A549 (cell line): ENCODE measurements around the gene GRM5. TPM values are rescaled to one million over a fixed set of nuclear protein-coding genes. Genes with fewer than 3 reads are reported as not detected.

Source experiments
- ATAC-seq, 2 experiments: fragments of 200-7000 bp in 1 of 2; fragments of >200 bp in 1 of 2; cut with Nextera tagmentation in 1 of 2; cut with Tn5 transposase in 1 of 2; 3 replicates each; pipeline versions ENCODE4 v1.8.0 to v1.9.1; 2018 to 2020; ENCODE audit warnings: mild to moderate bottlenecking in 1 of 2, moderate library complexity in 1 of 2
- CTCF ChIA-PET: fragments of 300-600 bp; sonication (Branson Sonifier 250); formaldehyde crosslinking; extraction: SDS; loops from one replicate; lab custom pipeline; 2021; ENCODE audit warnings: antibody characterized with exemption, inconsistent platforms; lab: Yijun Ruan, JAX
- POLR2A ChIA-PET: fragments of 350-600 bp; formaldehyde crosslinking; extraction: SDS; loops from one replicate; lab custom pipeline; 2021; ENCODE audit warnings: antibody characterized with exemption, inconsistent platforms; lab: Yijun Ruan, JAX
- DNase-seq, 2 experiments: peaks; one replicate each; pipeline versions ENCODE4 v3.0.0 to v3.0.0-alpha.2; 2011 to 2016; ENCODE audit warnings: low read depth in 1 of 2, low spot score in 1 of 2
- FAIRE-seq: peaks from 2 replicates; lab custom pipeline; 2011; peaks lifted over from hg19 to GRCh38; lab: Jason Lieb, UNC
- H3K27ac ChIP-seq, 2 experiments: fragments of >200 bp; sonication (Bioruptor Twin); formaldehyde crosslinking; 3 replicates each; pipeline ENCODE4 v1.5.1; 2016 to 2017
- H3K4me1 ChIP-seq: fragments of >200 bp; sonication (Bioruptor Twin); formaldehyde crosslinking; 3 replicates; pipeline ENCODE4 v1.6.1; 2016
- H3K4me2 ChIP-seq: fragments of >200 bp; sonication (Bioruptor Twin); formaldehyde crosslinking; 3 replicates; pipeline ENCODE4 v1.6.1; 2016
- H3K4me3 ChIP-seq: fragments of >200 bp; sonication (Bioruptor Twin); formaldehyde crosslinking; 3 replicates; pipeline ENCODE4 v1.5.1; 2016
- H3K9me3 ChIP-seq: fragments of >200 bp; sonication (Bioruptor Twin); formaldehyde crosslinking; 3 replicates; pipeline ENCODE4 v1.6.1; 2016
- CBX8 ChIP-seq: fragments of 200-600 bp; sonication (generic); IDR thresholded peaks from 2 replicates; pipeline ENCODE4 v1.6.1; 2016
- CEBPB ChIP-seq, 2 experiments: fragments of >200 bp in 1 of 2; sonication (Bioruptor Twin) in 1 of 2; formaldehyde crosslinking in 1 of 2; IDR thresholded peaks; 2 replicates each; pipeline ENCODE4 v1.6.1; 2012 to 2016
- CHD4 ChIP-seq: fragments of 200-600 bp; sonication (generic); IDR thresholded peaks from 2 replicates; pipeline ENCODE4 v1.6.1; 2016; ENCODE audit warnings: antibody characterized with exemption, mild to moderate bottlenecking, borderline replicate concordance
- EHMT2 ChIP-seq: fragments of 200-600 bp; sonication (generic); IDR thresholded peaks from 2 replicates; pipeline ENCODE4 v1.6.1; 2016; ENCODE audit warnings: antibody characterized with exemption, low read depth, mild to moderate bottlenecking, moderate library complexity
- EP300 ChIP-seq, 2 experiments: fragments of >200 bp; sonication (Bioruptor Twin); formaldehyde crosslinking; IDR thresholded peaks; 2 replicates in 1 of 2; 3 replicates in 1 of 2; pipeline ENCODE4 v1.6.1; 2016 to 2017
- FOXS1 ChIP-seq: fragments of 250-450 bp; sonication (Bioruptor Pico); IDR thresholded peaks from 2 replicates; pipeline ENCODE4 v1.5.0; 2020; ENCODE audit warnings: mild to moderate bottlenecking, moderate library complexity
- GATA3 ChIP-seq: IDR thresholded peaks from 2 replicates; pipeline ENCODE4 v1.6.1; 2012; ENCODE audit warnings: borderline replicate concordance
- HDAC2 ChIP-seq: fragments of 200-600 bp; sonication (generic); IDR thresholded peaks from 2 replicates; pipeline ENCODE4 v1.6.1; 2016
- HES2 ChIP-seq: fragments of >200 bp; sonication (Bioruptor Twin); formaldehyde crosslinking; IDR thresholded peaks from 2 replicates; pipeline ENCODE4 v1.6.1; 2016
- JUN ChIP-seq, 2 experiments: fragments of >200 bp; sonication (Bioruptor Twin); formaldehyde crosslinking; IDR thresholded peaks; 2 replicates in 1 of 2; 3 replicates in 1 of 2; pipeline ENCODE4 v1.6.1; 2016 to 2017
- KDM1A ChIP-seq: fragments of 200-600 bp; sonication (generic); IDR thresholded peaks from 2 replicates; pipeline ENCODE4 v1.6.1; 2016; ENCODE audit warnings: low read depth, mild to moderate bottlenecking
- MAFK ChIP-seq: fragments of 450-650 bp; IDR thresholded peaks from 2 replicates; pipeline ENCODE4 v1.6.1; 2014; ENCODE audit not compliant: partially characterized antibody
- MAX ChIP-seq: IDR thresholded peaks from 2 replicates; pipeline ENCODE4 v1.6.1; 2012
- PHF8 ChIP-seq: fragments of 200-600 bp; sonication (generic); IDR thresholded peaks from 2 replicates; pipeline ENCODE4 v1.6.1; 2016; ENCODE audit warnings: low read depth, mild to moderate bottlenecking, antibody characterized with exemption, moderate library complexity, borderline replicate concordance
- RAD21 ChIP-seq, 2 experiments: fragments of >200 bp in 1 of 2; sonication (Bioruptor Twin) in 1 of 2; formaldehyde crosslinking in 1 of 2; IDR thresholded peaks in 1 of 2; conservative IDR thresholded peaks in 1 of 2; 2 replicates in 1 of 2; 3 replicates in 1 of 2; pipeline ENCODE4 v1.6.1; 2012 to 2018; ENCODE audit warnings: inconsistent platforms in 1 of 2
- RCOR1 ChIP-seq: fragments of 150-350 bp; IDR thresholded peaks from 2 replicates; pipeline ENCODE4 v1.6.1; 2014; ENCODE audit warnings: antibody characterized with exemption, low read length, low read depth
- RFX5 ChIP-seq: fragments of 450-650 bp; IDR thresholded peaks from 2 replicates; pipeline ENCODE4 v1.7.1; 2014; ENCODE audit warnings: antibody characterized with exemption, mild to moderate bottlenecking, moderate library complexity
- TP53 ChIP-seq: fragments of 250-450 bp; sonication (Bioruptor Pico); IDR thresholded peaks from 2 replicates; pipeline ENCODE4 v1.5.0; 2021; ENCODE audit warnings: mild to moderate bottlenecking, moderate library complexity
- ZFP36 ChIP-seq: fragments of 450-650 bp; IDR thresholded peaks from 2 replicates; pipeline ENCODE4 v1.6.1; 2014; ENCODE audit warnings: borderline replicate concordance; ENCODE audit not compliant: partially characterized antibody
- ZNF302 ChIP-seq: fragments of 250-450 bp; sonication (Bioruptor Pico); IDR thresholded peaks from 2 replicates; pipeline ENCODE4 v1.9.0; 2021; ENCODE audit warnings: inconsistent platforms, mild to moderate bottlenecking, moderate library complexity
- ZSCAN20 ChIP-seq: fragments of 250-450 bp; sonication (Bioruptor Pico); IDR thresholded peaks from 2 replicates; pipeline ENCODE4 v1.8.0; 2022; ENCODE audit warnings: mild to moderate bottlenecking, moderate library complexity
- WGBS: methylation state at CpG from one replicate; pipeline ENCODE4 v1.1.6; 2017; ENCODE audit errors: missing lambda C conversion rate; 5-methylcytosine and 5-hydroxymethylcytosine counted together
- polyA plus RNA-seq, 4 experiments: library from polyadenylated mRNA; depleted of rRNA in 3 of 4; stranded (reverse); fragments of >200 nt; fragmentation: RNase III in 1 of 4; extraction: RNeasy Plus Mini Kit Qiagen cat#74134 plus additional on column Dnase treatment in 1 of 4; gene quantifications; 2 replicates in 3 of 4; 3 replicates in 1 of 4; pipeline ENCODE4 v1.2.3, GENCODE V29; 2011 to 2017
- TF ChIP-seq, protein P1 (sequence below): fragments of >200 bp; sonication (Bioruptor Twin); formaldehyde crosslinking; IDR thresholded peaks from 3 replicates; pipeline ENCODE4 v1.6.1; 2016

GRM5 gene
- polyA plus RNA-seq, 2 of the 4 experiments (the other 2 are of a cell fraction) = 0.01 TPM; not detected in 1

- POLR2A ChIA-PET = no interaction called here
These were observed 385.0 kb downstream of the GRM5 start for GRCh38 chr11:88680806-88681205.

GRCh38 chr11:88666364-88666763, 399.4 kb downstream of the GRM5 start:
- CTCF ChIA-PET = interaction anchor here (0.8 kb wide), 1 partner anchor 1236 kb away, joined by 3 read pairs; no protein-coding TSS in a partner anchor
- no peak for ATAC-seq

More at GRCh38 chr11:88680806-88681205, 385.0 kb downstream of the GRM5 start:
- ATAC-seq (no peak), DNase-seq (no peak)
- Histone ChIP-seq H3K4me3 (no peak overlapping the region), H3K9me3 (no peaks in the 10 kb centered on the region)
- no peak for TF ChIP-seq RAD21 (conservative IDR thresholded peaks at IDR 0.05 in 1 of 2, IDR thresholded peaks at IDR 0.05 in 1 of 2)
- TF ChIP-seq, all 56 proteins: peak for 0
- CTCF ChIA-PET = no interaction called here
- H3K4me2 ChIP-seq = no peak overlapping the region
- no peak for FAIRE-seq
- H3K4me1 ChIP-seq = no peaks in the 10 kb centered on the region
- 92% methylated on average over 1 of the region's 1 CpG for WGBS
- H3K27ac ChIP-seq = no peak overlapping the region

GRCh38 chr11:88657076-88657738, 408.6 kb downstream of the GRM5 start:
- POLR2A ChIA-PET = no interaction called here
- ATAC-seq = no peak
- WGBS = 8% methylated on average over 1 of the region's 1 CpG

More at GRCh38 chr11:88666364-88666763, 399.4 kb downstream of the GRM5 start:
- Histone ChIP-seq H3K4me3 (no peak overlapping the region), H3K4me1 (no peaks in the 10 kb centered on the region), H3K27ac (no peak overlapping the region), H3K9me3 (no peaks in the 10 kb centered on the region)
- POLR2A ChIA-PET = no interaction called here
- DNase-seq = no peak
- WGBS = 5% methylated on average over 1 of the region's 1 CpG
- TF ChIP-seq HES2 (no peak), ZSCAN20 (CRISPR knock-in tag) (no peak), HDAC2 (no peak), RFX5 (no peak), ZFP36 (no peak), MAX (no peak), GATA3 (no peak), JUN (IDR thresholded peaks at IDR 0.05) (no peak), EP300 (IDR thresholded peaks at IDR 0.05) (no peak)
- TF ChIP-seq, protein P1, sequence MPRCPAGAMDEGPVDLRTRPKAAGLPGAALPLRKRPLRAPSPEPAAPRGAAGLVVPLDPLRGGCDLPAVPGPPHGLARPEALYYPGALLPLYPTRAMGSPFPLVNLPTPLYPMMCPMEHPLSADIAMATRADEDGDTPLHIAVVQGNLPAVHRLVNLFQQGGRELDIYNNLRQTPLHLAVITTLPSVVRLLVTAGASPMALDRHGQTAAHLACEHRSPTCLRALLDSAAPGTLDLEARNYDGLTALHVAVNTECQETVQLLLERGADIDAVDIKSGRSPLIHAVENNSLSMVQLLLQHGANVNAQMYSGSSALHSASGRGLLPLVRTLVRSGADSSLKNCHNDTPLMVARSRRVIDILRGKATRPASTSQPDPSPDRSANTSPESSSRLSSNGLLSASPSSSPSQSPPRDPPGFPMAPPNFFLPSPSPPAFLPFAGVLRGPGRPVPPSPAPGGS = no peak
- TF ChIP-seq, all 56 proteins: peak for 0
- no peak for FAIRE-seq
- no peak overlapping the region for H3K4me2 ChIP-seq

More at GRCh38 chr11:88657076-88657738, 408.6 kb downstream of the GRM5 start:
- no peak for DNase-seq
- CTCF ChIA-PET = interaction anchor here (0.6 kb wide), 1 partner anchor 887 kb away, joined by 3 read pairs; no protein-coding TSS in a partner anchor
- H3K4me1 ChIP-seq = no peaks in the 10 kb centered on the region
- H3K27ac ChIP-seq = no peak overlapping the region
- FAIRE-seq = no peak
- no peaks in the 10 kb centered on the region for H3K9me3 ChIP-seq
- no peak overlapping the region for H3K4me3 ChIP-seq
- H3K4me2 ChIP-seq = no peak overlapping the region
- TF ChIP-seq CEBPB (IDR thresholded peaks at IDR 0.05) (no peak), CBX8 (no peak), RAD21 (conservative IDR thresholded peaks at IDR 0.05 in 1 of 2, IDR thresholded peaks at IDR 0.05 in 1 of 2) (no peak), CHD4 (no peak), MAFK (no peak), ZNF302 (CRISPR knock-in tag) (no peak), PHF8 (no peak), EHMT2 (no peak), FOXS1 (CRISPR knock-in tag) (no peak), RCOR1 (no peak), KDM1A (no peak), TP53 (CRISPR knock-in tag) (no peak)
- TF ChIP-seq, protein P1 = no peak
